Endodermal cell (in vitro differentiated cells): Measurements from ENCODE around the gene TBC1D9B. TPM values are rescaled to one million over a fixed set of nuclear protein-coding genes. Genes with fewer than 3 reads are reported as not detected.
A peak's percentile ranks its signal among the peaks of the same experiment; 100 is the strongest.

Source experiments
- DNase-seq: peaks from one replicate; pipeline ENCODE4 v3.0.0-alpha.2; 2017
- H3K27ac ChIP-seq: 2 replicates; pipeline ENCODE4 v1.5.1; 2013; ENCODE audit warnings: mild to moderate bottlenecking, low read depth, low read length, moderate library complexity
- H3K27me3 ChIP-seq: 2 replicates; pipeline ENCODE4 v1.6.1; 2013; ENCODE audit warnings: mild to moderate bottlenecking, low read length, moderate library complexity; ENCODE audit not compliant: insufficient read depth, control insufficient read depth, poor library complexity, severe bottlenecking
- H3K36me3 ChIP-seq: 2 replicates; pipeline ENCODE4 v1.7.0; 2013; ENCODE audit warnings: mild to moderate bottlenecking, low read length, moderate library complexity; ENCODE audit not compliant: control insufficient read depth, insufficient read depth
- H3K4me1 ChIP-seq: one replicate; pipeline ENCODE4 v1.7.0; 2013; ENCODE audit warnings: low read length; ENCODE audit not compliant: control insufficient read depth, insufficient read depth
- H3K4me3 ChIP-seq: 2 replicates; pipeline ENCODE4 v1.5.1; 2013; ENCODE audit warnings: mild to moderate bottlenecking, low read length, moderate library complexity
- H3K9ac ChIP-seq: 2 replicates; pipeline ENCODE4 v1.6.1; 2013; ENCODE audit warnings: mild to moderate bottlenecking, low read length, moderate library complexity; ENCODE audit not compliant: poor library complexity, severe bottlenecking; ENCODE audit errors: extremely low read depth
- H3K9me3 ChIP-seq: 2 replicates; pipeline ENCODE4 v1.6.1; 2013; ENCODE audit warnings: mild to moderate bottlenecking, low read length, moderate library complexity; ENCODE audit not compliant: control insufficient read depth
- H3K27ac Mint-ChIP-seq: 2 replicates; pipeline ENCODE4 v1.8.0; 2020; ENCODE audit warnings: mixed read lengths
- H3K27me3 Mint-ChIP-seq: 2 replicates; pipeline ENCODE4 v1.8.0; 2021; ENCODE audit warnings: mild to moderate bottlenecking, mixed read lengths; ENCODE audit not compliant: insufficient read depth
- H3K36me3 Mint-ChIP-seq: 2 replicates; pipeline ENCODE4 v1.8.0; 2020; ENCODE audit warnings: low read depth, mixed read lengths
- H3K4me1 Mint-ChIP-seq: 2 replicates; pipeline ENCODE4 v1.8.0; 2020; ENCODE audit warnings: mixed read lengths
- H3K4me3 Mint-ChIP-seq: 2 replicates; pipeline ENCODE4 v1.8.0; 2020; ENCODE audit warnings: mild to moderate bottlenecking, moderate library complexity, mixed read lengths
- H3K9me3 Mint-ChIP-seq: 2 replicates; pipeline ENCODE4 v1.8.0; 2020; ENCODE audit warnings: mild to moderate bottlenecking, mixed read lengths
- WGBS, 2 experiments: methylation state at CpG; one replicate each; pipeline versions ENCODE4 v1.1.5 to v1.1.7; 2013; ENCODE audit warnings: missing lambda C conversion rate in 2 of 2, mixed read lengths in 1 of 2; ENCODE audit not compliant: insufficient coverage in 1 of 2, insufficient read length in 1 of 2; 5-methylcytosine and 5-hydroxymethylcytosine counted together
- total RNA-seq, 2 donors: library from RNA; stranded (reverse); fragmentation: NEBNext Ultra II Directional in 1 of 2; extraction: Animal tissue kit (Norgen Biotek cat#: 25700) in 1 of 2; gene quantifications; 2 replicates in 1 of 2; 3 replicates in 1 of 2; pipeline ENCODE4 v1.2.1, GENCODE V29; 2021
- TF ChIP-seq, protein P1 (sequence below): fragments of 200-600 bp; sonication (generic); conservative IDR thresholded peaks from 2 replicates; pipeline ENCODE4 v1.5.0; 2021; ENCODE audit warnings: antibody characterized with exemption, mild to moderate bottlenecking

Gene TBC1D9B
- total RNA-seq, 2 donors from 2014 or later = 118 to 127 TPM

DNA sequence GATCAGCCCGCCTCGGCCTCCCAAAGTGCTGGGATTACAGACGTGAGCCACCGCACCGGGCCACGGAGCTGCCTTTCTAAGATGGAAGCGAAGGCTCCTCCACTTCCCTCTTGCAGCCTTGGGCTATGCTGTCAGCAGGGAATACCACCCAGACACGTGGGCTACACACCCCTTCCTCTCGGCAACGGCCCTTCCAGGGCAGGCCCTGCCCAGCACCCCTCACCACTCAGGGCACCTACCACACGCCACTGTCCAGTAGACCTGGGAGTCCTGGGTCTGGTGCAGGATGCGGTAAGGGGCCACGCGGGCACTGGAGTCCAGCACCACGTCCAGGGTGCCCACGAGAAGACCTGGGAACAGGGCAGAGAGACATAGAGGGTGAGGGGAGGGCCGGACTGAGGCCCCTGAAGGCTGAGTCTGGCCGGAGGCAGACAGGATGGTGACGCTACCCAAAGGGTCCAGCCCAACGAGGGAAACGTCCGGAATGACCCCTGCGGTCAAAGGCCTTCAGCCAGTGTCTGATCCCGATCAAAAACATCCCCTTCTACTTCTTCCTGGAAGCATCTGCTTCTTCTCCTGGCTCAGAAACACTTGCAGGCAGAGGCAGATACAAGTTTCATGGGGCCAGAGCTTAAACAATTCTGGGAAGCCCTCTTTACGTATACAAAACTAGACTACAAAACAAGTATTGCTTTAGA is 3.1 kb downstream of the TBC1D9B start:
- no peaks in the 10 kb centered on the region for H3K9me3 ChIP-seq
- no peaks in the 10 kb centered on the region for H3K9me3 Mint-ChIP-seq
- TF ChIP-seq, protein P1, sequence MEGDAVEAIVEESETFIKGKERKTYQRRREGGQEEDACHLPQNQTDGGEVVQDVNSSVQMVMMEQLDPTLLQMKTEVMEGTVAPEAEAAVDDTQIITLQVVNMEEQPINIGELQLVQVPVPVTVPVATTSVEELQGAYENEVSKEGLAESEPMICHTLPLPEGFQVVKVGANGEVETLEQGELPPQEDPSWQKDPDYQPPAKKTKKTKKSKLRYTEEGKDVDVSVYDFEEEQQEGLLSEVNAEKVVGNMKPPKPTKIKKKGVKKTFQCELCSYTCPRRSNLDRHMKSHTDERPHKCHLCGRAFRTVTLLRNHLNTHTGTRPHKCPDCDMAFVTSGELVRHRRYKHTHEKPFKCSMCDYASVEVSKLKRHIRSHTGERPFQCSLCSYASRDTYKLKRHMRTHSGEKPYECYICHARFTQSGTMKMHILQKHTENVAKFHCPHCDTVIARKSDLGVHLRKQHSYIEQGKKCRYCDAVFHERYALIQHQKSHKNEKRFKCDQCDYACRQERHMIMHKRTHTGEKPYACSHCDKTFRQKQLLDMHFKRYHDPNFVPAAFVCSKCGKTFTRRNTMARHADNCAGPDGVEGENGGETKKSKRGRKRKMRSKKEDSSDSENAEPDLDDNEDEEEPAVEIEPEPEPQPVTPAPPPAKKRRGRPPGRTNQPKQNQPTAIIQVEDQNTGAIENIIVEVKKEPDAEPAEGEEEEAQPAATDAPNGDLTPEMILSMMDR = no peak
- H3K36me3 ChIP-seq = peaks cover 32% of the 10 kb centered on the region
- no peak overlapping the region for H3K27ac ChIP-seq
- H3K27me3 ChIP-seq = no peaks in the 10 kb centered on the region
- H3K9ac ChIP-seq = no peak overlapping the region
- no peaks in the 10 kb centered on the region for H3K27me3 Mint-ChIP-seq
- H3K4me1 ChIP-seq = no peaks in the 10 kb centered on the region
- no peak overlapping the region for H3K4me3 ChIP-seq
- no peak overlapping the region for H3K27ac Mint-ChIP-seq
- H3K4me3 Mint-ChIP-seq = no peak overlapping the region
- 94 to 97% methylated on average over 18 to 25 of the region's 25 CpGs for WGBS, 2 experiments
- no peaks in the 10 kb centered on the region for H3K4me1 Mint-ChIP-seq
- H3K36me3 Mint-ChIP-seq = peaks cover 35% of the 10 kb centered on the region
- DNase-seq = no peak

DNA sequence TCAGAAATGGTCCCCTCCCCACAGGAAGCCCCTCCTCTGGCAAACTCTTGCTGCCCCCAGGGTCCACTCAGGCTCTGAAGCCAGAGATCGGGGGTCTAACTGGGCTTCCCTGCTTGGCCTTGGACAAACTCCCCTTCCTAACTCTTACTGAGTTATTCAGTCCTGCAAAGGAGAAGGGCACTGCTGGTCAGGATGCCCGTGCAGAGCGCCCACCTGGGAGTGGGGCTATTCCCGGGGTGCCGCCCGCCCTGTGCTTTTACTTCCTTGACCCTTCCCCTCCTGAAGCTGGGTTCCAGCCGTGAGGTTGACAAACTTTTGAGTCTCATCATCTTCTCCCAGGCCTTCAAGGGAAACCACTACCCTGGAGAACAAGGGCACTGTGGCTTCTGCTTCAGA is 4.9 kb downstream of the TBC1D9B start:
- no peak for DNase-seq
- 94 to 100% methylated on average over 1 to 7 of the region's 7 CpGs for WGBS, 2 experiments
- Mint-ChIP-seq H3K4me3 (no peak overlapping the region), H3K27me3 (no peaks in the 10 kb centered on the region), H3K36me3 (peaks cover 46% of the 10 kb centered on the region), H3K9me3 (no peaks in the 10 kb centered on the region), H3K4me1 (no peaks in the 10 kb centered on the region), H3K27ac (no peak overlapping the region)
- H3K9me3 ChIP-seq = no peaks in the 10 kb centered on the region
- no peaks in the 10 kb centered on the region for H3K4me1 ChIP-seq
- no peak overlapping the region for H3K4me3 ChIP-seq
- H3K9ac ChIP-seq = no peak overlapping the region
- peaks cover 47% of the 10 kb centered on the region for H3K36me3 ChIP-seq
- H3K27ac ChIP-seq = no peak overlapping the region
- H3K27me3 ChIP-seq = no peaks in the 10 kb centered on the region
- TF ChIP-seq, protein P1 = no peak

DNA sequence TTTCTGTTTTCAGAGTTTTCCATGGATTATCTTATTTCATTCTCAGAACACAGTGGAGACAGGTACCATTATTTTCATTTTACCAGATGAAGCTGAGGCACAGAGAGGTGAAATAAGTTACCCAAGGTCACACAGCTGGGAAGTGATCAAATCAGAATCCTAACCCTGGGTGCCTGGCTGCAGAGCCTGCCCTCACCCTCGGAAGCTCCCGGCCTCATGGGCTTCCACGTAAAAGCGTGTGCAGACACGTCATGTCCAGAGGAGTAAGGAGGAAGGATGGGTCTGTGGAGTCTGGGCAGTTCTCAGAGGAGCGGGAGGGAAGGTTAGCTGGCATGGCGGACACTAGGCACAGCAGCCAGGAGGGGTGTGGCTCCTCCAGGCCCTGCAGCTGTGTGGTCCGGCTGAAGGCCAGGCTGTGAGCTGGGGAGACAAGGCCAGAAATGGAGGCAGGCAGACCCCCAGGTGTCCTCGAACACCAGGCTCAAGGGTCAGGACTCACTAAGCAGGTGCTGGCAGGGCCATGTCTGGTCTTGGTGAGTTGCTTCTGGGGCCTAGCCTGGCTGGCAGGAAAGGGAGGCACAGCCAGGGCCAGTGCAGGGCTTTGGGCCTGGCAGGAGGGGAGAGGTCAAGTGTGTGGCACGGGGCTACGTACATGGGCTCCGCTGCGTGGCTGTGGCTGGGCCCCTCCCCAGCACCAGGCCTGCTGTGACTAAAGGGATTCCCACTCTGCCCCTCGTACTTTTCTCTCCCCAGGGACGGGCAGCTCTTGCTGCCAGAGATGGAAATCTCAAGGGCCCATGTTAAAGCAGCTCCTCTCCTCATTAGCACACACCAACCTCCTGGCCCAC is 5.6 kb downstream of the TBC1D9B start:
- Mint-ChIP-seq H3K27me3 (no peaks in the 10 kb centered on the region), H3K4me1 (no peaks in the 10 kb centered on the region), H3K27ac (no peak overlapping the region), H3K36me3 (peaks cover 50% of the 10 kb centered on the region), H3K4me3 (no peak overlapping the region), H3K9me3 (no peaks in the 10 kb centered on the region)
- Histone ChIP-seq H3K27ac (no peak overlapping the region), H3K36me3 (peaks cover 54% of the 10 kb centered on the region), H3K4me1 (no peaks in the 10 kb centered on the region), H3K9me3 (no peaks in the 10 kb centered on the region), H3K9ac (no peak overlapping the region), H3K4me3 (no peak overlapping the region), H3K27me3 (no peaks in the 10 kb centered on the region)
- peak; percentile 23 for DNase-seq
- TF ChIP-seq, protein P1 = no peak
- 95 to 96% methylated on average over 4 to 15 of the region's 15 CpGs for WGBS, 2 experiments
